GM12892 (cell line): ENCODE results near the gene KIF20B.

Source experiments
- POLR2A ChIP-seq: IDR thresholded peaks from 2 replicates; pipeline ENCODE4 v1.6.1; 2011; ENCODE audit warnings: low read depth, low read length, control low read depth
- POLR2AphosphoS5 ChIP-seq: IDR thresholded peaks from 2 replicates; pipeline ENCODE4 v1.6.1; 2011; ENCODE audit warnings: low read depth, low read length, control low read depth
- TAF1 ChIP-seq: IDR thresholded peaks from 2 replicates; pipeline ENCODE4 v1.6.1; 2011; ENCODE audit warnings: low read depth, mild to moderate bottlenecking, control low read depth, low read length, borderline replicate concordance

DNA sequence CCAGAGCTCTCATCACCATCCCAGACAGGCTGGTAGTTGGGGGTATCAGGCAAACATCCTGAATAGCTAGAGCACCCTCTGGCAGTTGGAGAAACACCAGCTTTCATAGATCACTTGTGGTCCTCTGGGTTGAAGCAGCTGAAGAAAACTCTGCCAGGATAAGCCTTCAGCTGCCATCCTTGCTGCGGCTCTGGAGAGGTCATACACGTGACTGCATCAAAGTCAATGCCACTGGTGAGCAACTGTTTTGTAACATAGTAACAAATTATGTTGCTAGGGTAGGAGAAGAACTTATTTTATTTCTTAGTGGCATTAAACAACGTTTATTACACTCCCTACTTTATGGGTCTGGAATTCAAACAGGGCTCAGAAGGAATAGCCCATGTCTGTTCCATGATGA, 37.2 kb upstream of the KIF20B start:
- no peak for TF ChIP-seq POLR2A
- TF ChIP-seq POLR2AphosphoS5: no peak
- TF ChIP-seq TAF1: no peak
